ENCODE data around the gene DNAH3.

DNA sequence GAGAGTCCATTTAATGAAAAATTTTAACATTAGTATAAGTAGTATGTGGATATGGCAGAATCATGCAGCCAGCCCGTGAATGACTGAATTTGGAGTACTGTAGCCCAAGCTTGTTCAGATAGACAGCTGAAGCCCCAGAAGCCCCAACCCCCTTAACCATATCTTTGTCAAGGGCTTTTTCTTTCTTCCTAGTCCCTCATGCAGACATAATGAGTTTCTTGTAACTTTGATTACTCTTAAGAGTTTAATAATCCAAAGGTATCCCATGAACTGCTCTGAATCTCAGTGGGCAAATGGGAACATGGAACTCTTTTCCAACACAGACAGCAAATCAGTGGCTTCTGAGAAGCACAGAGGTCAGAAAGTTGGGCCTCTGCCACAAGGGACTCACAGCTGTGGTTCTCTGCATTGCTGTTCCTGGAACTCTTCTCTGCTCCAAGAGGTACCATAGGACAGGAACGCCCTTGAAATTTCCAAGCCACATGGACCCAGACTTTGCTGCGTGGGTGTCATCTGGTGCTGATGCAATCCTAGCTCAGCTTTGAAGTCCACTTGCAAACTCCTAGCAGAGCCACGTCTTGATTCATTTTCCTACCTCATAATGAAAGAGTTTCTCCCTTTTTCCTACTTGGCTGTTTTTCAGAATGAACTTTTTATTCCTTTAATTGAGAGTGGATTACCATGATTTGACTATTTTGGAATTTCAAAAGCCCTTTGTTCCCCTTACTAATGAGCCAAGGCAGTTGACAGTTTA, 232.0 kb downstream of the DNAH3 start:
- TF ChIP-seq, protein P1, sequence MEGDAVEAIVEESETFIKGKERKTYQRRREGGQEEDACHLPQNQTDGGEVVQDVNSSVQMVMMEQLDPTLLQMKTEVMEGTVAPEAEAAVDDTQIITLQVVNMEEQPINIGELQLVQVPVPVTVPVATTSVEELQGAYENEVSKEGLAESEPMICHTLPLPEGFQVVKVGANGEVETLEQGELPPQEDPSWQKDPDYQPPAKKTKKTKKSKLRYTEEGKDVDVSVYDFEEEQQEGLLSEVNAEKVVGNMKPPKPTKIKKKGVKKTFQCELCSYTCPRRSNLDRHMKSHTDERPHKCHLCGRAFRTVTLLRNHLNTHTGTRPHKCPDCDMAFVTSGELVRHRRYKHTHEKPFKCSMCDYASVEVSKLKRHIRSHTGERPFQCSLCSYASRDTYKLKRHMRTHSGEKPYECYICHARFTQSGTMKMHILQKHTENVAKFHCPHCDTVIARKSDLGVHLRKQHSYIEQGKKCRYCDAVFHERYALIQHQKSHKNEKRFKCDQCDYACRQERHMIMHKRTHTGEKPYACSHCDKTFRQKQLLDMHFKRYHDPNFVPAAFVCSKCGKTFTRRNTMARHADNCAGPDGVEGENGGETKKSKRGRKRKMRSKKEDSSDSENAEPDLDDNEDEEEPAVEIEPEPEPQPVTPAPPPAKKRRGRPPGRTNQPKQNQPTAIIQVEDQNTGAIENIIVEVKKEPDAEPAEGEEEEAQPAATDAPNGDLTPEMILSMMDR (IDR thresholded peaks at IDR 0.05), result no peak
- no peak for TF ChIP-seq POLR2A (IDR thresholded peaks at IDR 0.05)
